GM12878 (cell line): ENCODE results near the gene IL1R2. TPM values are rescaled to one million over a fixed set of nuclear protein-coding genes. Genes with fewer than 3 reads are reported as not detected.

Source experiments
- ATAC-seq: fragments of 200-7000 bp; cut with Tn5 transposase; 3 replicates; pipeline ENCODE4 v1.9.1; 2020; ENCODE audit warnings: mild to moderate bottlenecking, moderate library complexity
- BruUV-seq: library from RNA; stranded (reverse); fragments of 400-500 nt; replicated peaks from 2 replicates; lab custom pipeline; 2021; lab: Mats Ljungman, UMichigan
- CTCF ChIA-PET: fragments of 300-600 bp; sonication (Branson Sonifier 250); formaldehyde crosslinking; extraction: SDS; loops from one replicate; lab custom pipeline; 2021; ENCODE audit warnings: inconsistent platforms; lab: Yijun Ruan, JAX
- POLR2A ChIA-PET: fragments of 350-600 bp; formaldehyde crosslinking; extraction: SDS; loops from one replicate; lab custom pipeline; 2021; ENCODE audit warnings: inconsistent platforms; lab: Charles Lee
- RAD21 ChIA-PET: fragments of 300-600 bp; sonication (Branson Sonifier 250); formaldehyde crosslinking; loops from one replicate; lab custom pipeline; 2023; ENCODE audit warnings: antibody characterized with exemption; ENCODE audit not compliant: unreplicated experiment; lab: Charles Lee
- SMC1A ChIA-PET: fragments of 300-600 bp; sonication (Branson Sonifier 250); formaldehyde crosslinking; loops from one replicate; lab custom pipeline; 2023; ENCODE audit not compliant: unreplicated experiment, uncharacterized antibody; lab: Charles Lee
- DNase-seq: peaks from one replicate; pipeline ENCODE4 v3.0.0-alpha.2; 2011; ENCODE audit warnings: low read depth, low spot score
- FAIRE-seq: peaks from 3 replicates; lab custom pipeline; 2011; peaks lifted over from hg19 to GRCh38; lab: Jason Lieb, UNC
- H2AFZ ChIP-seq: 2 replicates; pipeline ENCODE4 v1.6.0; 2011; ENCODE audit warnings: low read depth, low read length, control low read depth; ENCODE audit not compliant: control insufficient read depth
- H3K27ac ChIP-seq: 2 replicates; pipeline ENCODE4 v1.5.1; 2011; ENCODE audit warnings: control low read depth; ENCODE audit not compliant: control insufficient read depth, insufficient read depth
- H3K27me3 ChIP-seq, 2 experiments: replicated peaks in 1 of 2; 2 replicates each; pipeline versions ENCODE4 v1.6.0 to v1.6.1; 2011; ENCODE audit warnings: low read length in 1 of 2; ENCODE audit not compliant: control insufficient read depth in 2 of 2, insufficient read depth in 2 of 2
- H3K36me3 ChIP-seq, 2 experiments: 2 replicates each; pipeline ENCODE4 v1.5.1; 2011; ENCODE audit warnings: low read length in 1 of 2; ENCODE audit not compliant: control insufficient read depth in 2 of 2, insufficient read depth in 2 of 2
- H3K4me1 ChIP-seq: 2 replicates; pipeline ENCODE4 v1.6.1; 2011; ENCODE audit warnings: mild to moderate bottlenecking, low read length, moderate library complexity, mixed read lengths; ENCODE audit not compliant: control insufficient read depth, insufficient read depth
- H3K4me2 ChIP-seq: 2 replicates; pipeline ENCODE4 v1.6.0; 2011; ENCODE audit warnings: control low read depth; ENCODE audit not compliant: control insufficient read depth, insufficient read depth
- H3K4me3 ChIP-seq: fragments of 200-600 bp; sonication (generic); 2 replicates; pipeline ENCODE4 v1.5.1; 2016
- H3K79me2 ChIP-seq: 2 replicates; pipeline ENCODE4 v1.6.0; 2011; ENCODE audit warnings: low read length; ENCODE audit not compliant: control insufficient read depth, insufficient read depth
- H3K9ac ChIP-seq: 2 replicates; pipeline ENCODE4 v1.8.0; 2011; ENCODE audit warnings: low read length, control low read depth, mixed read lengths; ENCODE audit not compliant: control insufficient read depth, insufficient read depth
- H3K9me3 ChIP-seq: replicated peaks from 3 replicates; pipeline ENCODE4 v1.5.1; 2011; ENCODE audit warnings: mild to moderate bottlenecking, low read length; ENCODE audit not compliant: control insufficient read depth, insufficient read depth
- H4K20me1 ChIP-seq: 2 replicates; pipeline ENCODE4 v1.6.0; 2011; ENCODE audit not compliant: control insufficient read depth, insufficient read depth
- MEF2A ChIP-seq: IDR thresholded peaks from 2 replicates; pipeline ENCODE4 v1.6.1; 2011; ENCODE audit warnings: low read depth, mild to moderate bottlenecking, low read length, moderate library complexity; ENCODE audit not compliant: insufficient read depth
- MTA3 ChIP-seq: IDR thresholded peaks from 2 replicates; pipeline ENCODE4 v1.6.1; 2012; ENCODE audit warnings: low read length, inconsistent platforms, borderline replicate concordance
- WGBS: methylation state at CpG from one replicate; pipeline ENCODE4 v1.1.6; 2016; ENCODE audit warnings: low lambda C conversion rate; ENCODE audit not compliant: insufficient replicate concordance, insufficient coverage; ENCODE audit errors: missing lambda C conversion rate; 5-methylcytosine and 5-hydroxymethylcytosine counted together
- in situ Hi-C: fragments of 300-500 bp; cut with MboI; formaldehyde crosslinking; loops from 9 replicates; pipeline ENCODE4 v1.14.3; 2018; ENCODE audit warnings: mixed read lengths
- intact Hi-C: fragments of 100-400 bp; cut with micrococcal nuclease; formaldehyde crosslinking; loops from one replicate; pipeline ENCODE4 v1.14.2; 2022; ENCODE audit not compliant: unreplicated experiment
- polyA plus RNA-seq, 11 experiments: library from polyadenylated mRNA; depleted of rRNA in 4 of 11; unstranded in 6 of 11; stranded (reverse) in 5 of 11; fragments of >200 nt; fragmentation: Nextera tagmentation in 4 of 11; fragmentation: Illumina TruSeq in 1 of 11; extraction: Ambion mirVana in 4 of 11; extraction: Trizol in 1 of 11; gene quantifications; 1 replicate in 1 of 11; 2 replicates in 10 of 11; pipeline versions ENCODE4 v1.2.1 to v1.2.3, GENCODE V29; 2011 to 2016; ENCODE audit warnings: inconsistent platforms in 2 of 11, missing spikeins in 2 of 11, low read depth in 1 of 11
- total RNA-seq, 4 experiments: library from RNA; depleted of rRNA in 3 of 4; stranded (reverse); fragments of >200 nt in 3 of 4; fragmentation: Illumina TruSeq in 1 of 4; extraction: Trizol in 1 of 4; gene quantifications; 2 replicates each; pipeline versions ENCODE4 v1.2.1 to v1.2.3, GENCODE V29; 2013 to 2021
- TF ChIP-seq, protein P1 (sequence below): IDR thresholded peaks from 2 replicates; pipeline ENCODE4 v1.6.1; 2012; ENCODE audit warnings: improper control_type of control experiment, low read depth, low read length; ENCODE audit not compliant: insufficient replicate concordance

IL1R2 gene
- total and polyA plus RNA-seq, 10 of the 15 experiments (the other 5 are each of a cell fraction or from before 2014, with no cell fraction given), result 0.44 to 6.4 (median 0.62) TPM

DNA sequence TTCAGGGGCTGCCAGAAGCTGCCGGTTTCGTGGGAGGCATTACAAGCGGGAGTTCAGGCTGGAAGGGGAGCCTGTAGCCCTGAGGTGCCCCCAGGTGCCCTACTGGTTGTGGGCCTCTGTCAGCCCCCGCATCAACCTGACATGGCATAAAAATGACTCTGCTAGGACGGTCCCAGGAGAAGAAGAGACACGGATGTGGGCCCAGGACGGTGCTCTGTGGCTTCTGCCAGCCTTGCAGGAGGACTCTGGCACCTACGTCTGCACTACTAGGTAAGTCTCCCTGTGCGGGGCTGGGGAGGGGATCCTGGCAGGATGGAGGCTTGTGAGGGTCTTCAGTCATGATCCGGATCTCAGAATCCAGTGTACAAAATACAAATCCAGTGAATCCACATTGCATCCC is 17.8 kb downstream of the IL1R2 start:
- ChIA-PET RAD21 (interaction anchor here (0.9 to 4.1 kb wide), 3 partner anchors 10 to 231 kb away, joined by 3 to 21 read pairs (median 4); no protein-coding TSS in a partner anchor), CTCF (interaction anchor here (1.8 to 14.8 kb wide), 3 partner anchors 126 to 242 kb away, joined by 4 to 168 read pairs (median 166); no protein-coding TSS in a partner anchor), POLR2A (no interaction called here), SMC1A (interaction anchor here (1.4 to 5.8 kb wide), 3 partner anchors 11 to 231 kb away, joined by 5 to 119 read pairs (median 6); no protein-coding TSS in a partner anchor)
- BruUV-seq, result no TSS peak
- no peak overlapping the region for H3K27ac ChIP-seq
- H3K4me3 ChIP-seq, result no peak overlapping the region
- FAIRE-seq (no peak), DNase-seq (no peak), ATAC-seq (no peak)
- in situ Hi-C loops, result no loop called here
- H3K27me3 ChIP-seq, result no peaks in the 10 kb centered on the region; a peak in 1 of 4 replicates
- H4K20me1 ChIP-seq, result no peaks in the 10 kb centered on the region
- TF ChIP-seq, protein P1, sequence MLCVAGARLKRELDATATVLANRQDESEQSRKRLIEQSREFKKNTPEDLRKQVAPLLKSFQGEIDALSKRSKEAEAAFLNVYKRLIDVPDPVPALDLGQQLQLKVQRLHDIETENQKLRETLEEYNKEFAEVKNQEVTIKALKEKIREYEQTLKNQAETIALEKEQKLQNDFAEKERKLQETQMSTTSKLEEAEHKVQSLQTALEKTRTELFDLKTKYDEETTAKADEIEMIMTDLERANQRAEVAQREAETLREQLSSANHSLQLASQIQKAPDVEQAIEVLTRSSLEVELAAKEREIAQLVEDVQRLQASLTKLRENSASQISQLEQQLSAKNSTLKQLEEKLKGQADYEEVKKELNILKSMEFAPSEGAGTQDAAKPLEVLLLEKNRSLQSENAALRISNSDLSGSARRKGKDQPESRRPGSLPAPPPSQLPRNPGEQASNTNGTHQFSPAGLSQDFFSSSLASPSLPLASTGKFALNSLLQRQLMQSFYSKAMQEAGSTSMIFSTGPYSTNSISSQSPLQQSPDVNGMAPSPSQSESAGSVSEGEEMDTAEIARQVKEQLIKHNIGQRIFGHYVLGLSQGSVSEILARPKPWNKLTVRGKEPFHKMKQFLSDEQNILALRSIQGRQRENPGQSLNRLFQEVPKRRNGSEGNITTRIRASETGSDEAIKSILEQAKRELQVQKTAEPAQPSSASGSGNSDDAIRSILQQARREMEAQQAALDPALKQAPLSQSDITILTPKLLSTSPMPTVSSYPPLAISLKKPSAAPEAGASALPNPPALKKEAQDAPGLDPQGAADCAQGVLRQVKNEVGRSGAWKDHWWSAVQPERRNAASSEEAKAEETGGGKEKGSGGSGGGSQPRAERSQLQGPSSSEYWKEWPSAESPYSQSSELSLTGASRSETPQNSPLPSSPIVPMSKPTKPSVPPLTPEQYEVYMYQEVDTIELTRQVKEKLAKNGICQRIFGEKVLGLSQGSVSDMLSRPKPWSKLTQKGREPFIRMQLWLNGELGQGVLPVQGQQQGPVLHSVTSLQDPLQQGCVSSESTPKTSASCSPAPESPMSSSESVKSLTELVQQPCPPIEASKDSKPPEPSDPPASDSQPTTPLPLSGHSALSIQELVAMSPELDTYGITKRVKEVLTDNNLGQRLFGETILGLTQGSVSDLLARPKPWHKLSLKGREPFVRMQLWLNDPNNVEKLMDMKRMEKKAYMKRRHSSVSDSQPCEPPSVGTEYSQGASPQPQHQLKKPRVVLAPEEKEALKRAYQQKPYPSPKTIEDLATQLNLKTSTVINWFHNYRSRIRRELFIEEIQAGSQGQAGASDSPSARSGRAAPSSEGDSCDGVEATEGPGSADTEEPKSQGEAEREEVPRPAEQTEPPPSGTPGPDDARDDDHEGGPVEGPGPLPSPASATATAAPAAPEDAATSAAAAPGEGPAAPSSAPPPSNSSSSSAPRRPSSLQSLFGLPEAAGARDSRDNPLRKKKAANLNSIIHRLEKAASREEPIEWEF, result no peak
- TF ChIP-seq MTA3 (no peak), MEF2A (no peak)
- intact Hi-C loops, result loop anchor here (5.0 kb wide), 1 partner anchor 438 kb away; no protein-coding TSS in a partner anchor
- no peak overlapping the region for H3K4me2 ChIP-seq
- no peaks in the 10 kb centered on the region for H3K36me3 ChIP-seq
- no peak overlapping the region for H3K9ac ChIP-seq
- H3K4me1 ChIP-seq, result peaks cover 6% of the 10 kb centered on the region; the same call in 1 of the 2 replicates
- 44% methylated on average over 10 of the region's 10 CpGs for WGBS
- H3K79me2 ChIP-seq, result no peaks in the 10 kb centered on the region
- H2AFZ ChIP-seq, result no peak overlapping the region
- H3K9me3 ChIP-seq, result peaks cover 7% of the 10 kb centered on the region; the same call in 1 of the 3 replicates
